Hindlimb muscle (tissue), 1 donor: ENCODE results near the gene COLEC11. TPM values are rescaled to one million over a fixed set of nuclear protein-coding genes. Genes with fewer than 3 reads are reported as not detected.
"Not testable (repeated sequence)": the region's sequence is repeated elsewhere in the genome, so short reads cannot be mapped to it uniquely, and the experiment has no call there.

ENCODE experiments used
- DNase-seq: peaks from one replicate; pipeline ENCODE4 v3.0.0-alpha.2; 2013
- polyA plus RNA-seq: library from polyadenylated mRNA; unstranded; fragments of 120-200 nt; gene quantifications from one replicate; pipeline ENCODE4 v1.2.1, GENCODE V29; 2013; ENCODE audit not compliant: insufficient read length

COLEC11 gene
- polyA plus RNA-seq, 1 donor: 0.56 TPM

- DNase-seq: no peak
Observed at GRCh38 chr2:3606370-3607201, 11.7 kb downstream of the COLEC11 start.

GRCh38 chr2:3608373-3609278, 13.7 kb downstream of the COLEC11 start:
- no peak for DNase-seq

GRCh38 chr2:3609279-3609673, 14.4 kb downstream of the COLEC11 start:
- DNase-seq: not testable (repeated sequence)

- DNase-seq: no peak
Observed at GRCh38 chr2:3610415-3610814, 15.5 kb downstream of the COLEC11 start.

- DNase-seq: no peak
Observed at GRCh38 chr2:3610881-3611505, 16.1 kb downstream of the COLEC11 start.

GRCh38 chr2:3611589-3611988, 16.7 kb downstream of the COLEC11 start:
- no peak for DNase-seq

- DNase-seq: no peak
Observed at GRCh38 chr2:3612639-3613523, 18.0 kb downstream of the COLEC11 start.

- DNase-seq: no peak
Observed at GRCh38 chr2:3613524-3613905, 18.6 kb downstream of the COLEC11 start.

- not testable (repeated sequence) for DNase-seq
Observed at GRCh38 chr2:3614743-3615142, 19.8 kb downstream of the COLEC11 start.

- not testable (repeated sequence) for DNase-seq
Observed at GRCh38 chr2:3615541-3616200, 20.8 kb downstream of the COLEC11 start.

- not testable (repeated sequence) for DNase-seq
Observed at GRCh38 chr2:3616435-3617197, 21.7 kb downstream of the COLEC11 start.

- no peak for DNase-seq
Observed at GRCh38 chr2:3617198-3617890, 22.4 kb downstream of the COLEC11 start.

GRCh38 chr2:3618367-3618766, 23.5 kb downstream of the COLEC11 start:
- DNase-seq: no peak

- DNase-seq: no peak
Observed at GRCh38 chr2:3619033-3619432, 24.1 kb downstream of the COLEC11 start.

- DNase-seq: not testable (repeated sequence)
Observed at GRCh38 chr2:3619661-3620060, 24.7 kb downstream of the COLEC11 start.

GRCh38 chr2:3620834-3621233, 25.9 kb downstream of the COLEC11 start:
- no peak for DNase-seq

- DNase-seq: no peak
Observed at GRCh38 chr2:3622967-3623366, 28.1 kb downstream of the COLEC11 start.

- DNase-seq: no peak
Observed at GRCh38 chr2:3624059-3624794, 29.3 kb downstream of the COLEC11 start.

- DNase-seq: no peak
Observed at GRCh38 chr2:3625186-3625585, 30.3 kb downstream of the COLEC11 start.
